G401.6 (cell line): ENCODE data around the gene NEURL1B.
"Not testable (repeated sequence)": the region's sequence is repeated elsewhere in the genome, so short reads cannot be mapped to it uniquely, and the experiment has no call there.

Experiments used
- FAIRE-seq: peaks from 2 replicates; lab custom pipeline; 2012; peaks lifted over from hg19 to GRCh38; lab: Jason Lieb, UNC

NEURL1B gene

GRCh38 chr5:172635038-172635437, 6.0 kb upstream of the NEURL1B start:
- no peak for FAIRE-seq

- no peak for FAIRE-seq
Measured at GRCh38 chr5:172636279-172637050, 4.6 kb upstream of the NEURL1B start.

GRCh38 chr5:172637110-172637580, 3.9 kb upstream of the NEURL1B start:
- FAIRE-seq, result no peak

- no peak for FAIRE-seq
Measured at GRCh38 chr5:172637740-172638139, 3.3 kb upstream of the NEURL1B start.

- FAIRE-seq, result no peak
Measured at GRCh38 chr5:172638209-172638768, 2.8 kb upstream of the NEURL1B start.

- no peak for FAIRE-seq
Measured at GRCh38 chr5:172640139-172640538, 924 bp upstream of the NEURL1B start.

- no peak for FAIRE-seq
Measured at GRCh38 chr5:172641359-172642050, 442 bp downstream of the NEURL1B start.

GRCh38 chr5:172642051-172642409, 967 bp downstream of the NEURL1B start:
- FAIRE-seq, result no peak

- no peak for FAIRE-seq
Measured at GRCh38 chr5:172642486-172642885, 1.4 kb downstream of the NEURL1B start.

- FAIRE-seq, result no peak
Measured at GRCh38 chr5:172642926-172643871, 2.1 kb downstream of the NEURL1B start.

GRCh38 chr5:172644266-172644665, 3.2 kb downstream of the NEURL1B start:
- no peak for FAIRE-seq

- FAIRE-seq, result no peak
Measured at GRCh38 chr5:172644711-172645110, 3.6 kb downstream of the NEURL1B start.

- FAIRE-seq, result no peak
Measured at GRCh38 chr5:172645271-172646055, 4.4 kb downstream of the NEURL1B start.

- FAIRE-seq, result no peak
Measured at GRCh38 chr5:172646716-172647285, 5.7 kb downstream of the NEURL1B start.

GRCh38 chr5:172647352-172648012, 6.4 kb downstream of the NEURL1B start:
- FAIRE-seq, result no peak

- FAIRE-seq, result no peak
Measured at GRCh38 chr5:172648013-172648381, 6.9 kb downstream of the NEURL1B start.

- FAIRE-seq, result no peak
Measured at GRCh38 chr5:172648755-172649154, 7.7 kb downstream of the NEURL1B start.

GRCh38 chr5:172656496-172656895, 15.4 kb downstream of the NEURL1B start:
- FAIRE-seq, result not testable (repeated sequence)

- FAIRE-seq, result not testable (repeated sequence)
Measured at GRCh38 chr5:172657524-172658233, 16.6 kb downstream of the NEURL1B start.

GRCh38 chr5:172658391-172658790, 17.3 kb downstream of the NEURL1B start:
- FAIRE-seq, result no peak
